CD8-positive, alpha-beta memory T cell (primary cell): ENCODE results near the gene FAM241B. TPM values are rescaled to one million over a fixed set of nuclear protein-coding genes. Genes with fewer than 3 reads are reported as not detected.

ENCODE experiments used
- CTCF ChIA-PET: fragments of 350-600 bp; sonication (Branson Sonifier 250); formaldehyde crosslinking; loops from one replicate; lab custom pipeline; 2021; ENCODE audit warnings: antibody characterized with exemption; lab: Charles Lee
- POLR2A ChIA-PET: fragments of 350-600 bp; sonication (Branson Sonifier 250); formaldehyde crosslinking; loops from one replicate; lab custom pipeline; 2021; ENCODE audit warnings: antibody characterized with exemption; lab: Charles Lee
- DNase-seq, 5 donors: peaks; one replicate each; pipeline versions ENCODE4 v3.0.0 to v3.0.0-alpha.2; 2020 to 2022; ENCODE audit warnings: mixed read lengths in 1 of 5
- H3K27ac ChIP-seq: one replicate; pipeline ENCODE4 v1.7.0; 2013; ENCODE audit warnings: low read depth, mild to moderate bottlenecking, low read length, moderate library complexity
- H3K27me3 ChIP-seq: 2 replicates; pipeline ENCODE4 v1.7.0; 2013; ENCODE audit warnings: low read length, mild to moderate bottlenecking; ENCODE audit not compliant: insufficient read depth, poor library complexity, severe bottlenecking
- H3K36me3 ChIP-seq: 2 replicates; pipeline ENCODE4 v1.7.0; 2013; ENCODE audit warnings: mild to moderate bottlenecking, low read length, moderate library complexity; ENCODE audit not compliant: insufficient read depth
- H3K4me1 ChIP-seq: 2 replicates; pipeline ENCODE4 v1.7.0; 2013; ENCODE audit warnings: mild to moderate bottlenecking, low read length, moderate library complexity; ENCODE audit not compliant: insufficient read depth
- H3K4me3 ChIP-seq: 2 replicates; pipeline ENCODE4 v1.7.0; 2013; ENCODE audit warnings: mild to moderate bottlenecking, low read length
- H3K9me3 ChIP-seq: 2 replicates; pipeline ENCODE4 v1.7.0; 2013; ENCODE audit warnings: mild to moderate bottlenecking, low read length
- H3K27ac Mint-ChIP-seq, 8 donors: one replicate each; pipeline ENCODE4 v1.8.0; 2020 to 2021; ENCODE audit warnings: mixed read lengths in 8 of 8, mild to moderate bottlenecking in 6 of 8, inconsistent platforms in 3 of 8, moderate library complexity in 3 of 8
- H3K27me3 Mint-ChIP-seq, 2 donors: one replicate each; pipeline ENCODE4 v1.8.0; 2020 to 2021; ENCODE audit warnings: mixed read lengths in 2 of 2, mild to moderate bottlenecking in 1 of 2, moderate library complexity in 1 of 2
- H3K36me3 Mint-ChIP-seq, 3 donors: one replicate each; pipeline ENCODE4 v1.8.0; 2020 to 2021; ENCODE audit warnings: mixed read lengths in 3 of 3, inconsistent platforms in 1 of 3, mild to moderate bottlenecking in 1 of 3
- H3K4me1 Mint-ChIP-seq, 3 donors: one replicate each; pipeline ENCODE4 v1.8.0; 2020 to 2021; ENCODE audit warnings: mixed read lengths in 3 of 3, inconsistent platforms in 1 of 3, mild to moderate bottlenecking in 1 of 3
- H3K4me3 Mint-ChIP-seq, 7 donors: one replicate each; pipeline ENCODE4 v1.8.0; 2020 to 2021; ENCODE audit warnings: mixed read lengths in 7 of 7, mild to moderate bottlenecking in 6 of 7, moderate library complexity in 4 of 7, inconsistent platforms in 2 of 7
- H3K9me3 Mint-ChIP-seq, 5 donors: one replicate each; pipeline ENCODE4 v1.8.0; 2020 to 2022; ENCODE audit warnings: mixed read lengths in 5 of 5, mild to moderate bottlenecking in 3 of 5, moderate library complexity in 2 of 5, inconsistent platforms in 1 of 5
- polyA plus RNA-seq: library from polyadenylated mRNA; unstranded; fragments of 300-500 nt; fragmentation: Illumina TruSeq; gene quantifications from one replicate; pipeline ENCODE4 v1.2.3, GENCODE V29; 2021
- total RNA-seq, 2 experiments: library from RNA; stranded (reverse); gene quantifications; one replicate each; pipeline ENCODE4 v1.2.3, GENCODE V29; 2021

FAM241B gene
- total and polyA plus RNA-seq, 3 experiments from 2014 or later, result 10.6 to 11.8 (median 10.8) TPM

- Mint-ChIP-seq H3K9me3 (peaks cover 0 to 9% (median 3%) of the 10 kb centered on the region in 5 donors), H3K27ac (no peak overlapping the region), H3K27me3 (peaks cover 32 to 51% of the 10 kb centered on the region in 2 donors), H3K4me3 (no peak overlapping the region), H3K4me1 (no peaks in the 10 kb centered on the region), H3K36me3 (no peaks in the 10 kb centered on the region)
- ChIA-PET POLR2A (no interaction called here), CTCF (no interaction called here)
- Histone ChIP-seq H3K27ac (no peak overlapping the region), H3K4me3 (no peak overlapping the region), H3K36me3 (no peaks in the 10 kb centered on the region), H3K9me3 (no peaks in the 10 kb centered on the region), H3K27me3 (no peaks in the 10 kb centered on the region), H3K4me1 (no peaks in the 10 kb centered on the region)
- DNase-seq, result no peak
Measured at GRCh38 chr10:69666756-69667155, 36.7 kb downstream of the FAM241B start.

GRCh38 chr10:69668721-69669120 lies 38.7 kb downstream of the FAM241B start:
- H3K4me1 ChIP-seq, result no peaks in the 10 kb centered on the region
- Mint-ChIP-seq H3K4me3 (no peak overlapping the region), H3K36me3 (no peaks in the 10 kb centered on the region), H3K27ac (no peak overlapping the region), H3K4me1 (no peaks in the 10 kb centered on the region), H3K27me3 (peaks cover 31 to 61% of the 10 kb centered on the region in 2 donors), H3K9me3 (peaks cover 0 to 12% (median 3%) of the 10 kb centered on the region in 5 donors)
- no peaks in the 10 kb centered on the region for H3K27me3 ChIP-seq
- H3K27ac ChIP-seq, result no peak overlapping the region
- H3K36me3 ChIP-seq, result no peaks in the 10 kb centered on the region
- H3K9me3 ChIP-seq, result no peaks in the 10 kb centered on the region
- ChIA-PET POLR2A (no interaction called here), CTCF (no interaction called here)
- no peak for DNase-seq
- no peak overlapping the region for H3K4me3 ChIP-seq

DNA sequence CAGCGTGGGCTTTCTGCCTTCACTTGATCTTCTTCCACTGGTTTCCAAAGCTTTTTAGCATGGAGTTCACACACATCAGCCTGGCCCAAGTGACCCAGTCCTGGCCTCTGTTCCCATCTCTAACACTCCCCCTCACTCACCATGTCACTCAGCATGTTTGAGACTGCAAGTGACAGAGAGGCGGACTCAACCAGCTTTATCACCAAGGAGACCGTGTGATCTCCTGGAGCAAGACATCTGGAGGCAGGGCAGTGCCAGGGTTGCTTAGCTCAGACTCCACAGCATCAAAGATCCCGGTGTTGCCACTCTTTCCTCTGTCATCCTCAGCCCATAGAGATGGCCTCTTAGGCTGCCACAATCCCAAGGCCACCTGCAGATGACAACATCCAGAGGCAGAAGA lies 39.4 kb downstream of the FAM241B start:
- Histone ChIP-seq H3K27ac (no peak overlapping the region), H3K36me3 (no peaks in the 10 kb centered on the region), H3K9me3 (no peaks in the 10 kb centered on the region), H3K27me3 (no peaks in the 10 kb centered on the region), H3K4me1 (no peaks in the 10 kb centered on the region), H3K4me3 (no peak overlapping the region)
- no peak for DNase-seq
- Mint-ChIP-seq H3K27me3 (peaks cover 31 to 63% of the 10 kb centered on the region in 2 donors), H3K4me1 (no peaks in the 10 kb centered on the region), H3K9me3 (peaks cover 0 to 12% (median 3%) of the 10 kb centered on the region in 5 donors), H3K27ac (no peak overlapping the region), H3K36me3 (no peaks in the 10 kb centered on the region), H3K4me3 (no peak overlapping the region)
- CTCF ChIA-PET, result no interaction called here
- POLR2A ChIA-PET, result no interaction called here

- DNase-seq, result no peak
- H3K9me3 Mint-ChIP-seq, result peaks cover 0 to 12% (median 3%) of the 10 kb centered on the region in 5 donors
- no peaks in the 10 kb centered on the region for H3K36me3 Mint-ChIP-seq
- H3K4me1 Mint-ChIP-seq, result no peaks in the 10 kb centered on the region
- Histone ChIP-seq H3K36me3 (no peaks in the 10 kb centered on the region), H3K4me3 (no peak overlapping the region), H3K4me1 (no peaks in the 10 kb centered on the region), H3K27ac (no peak overlapping the region), H3K27me3 (peaks cover 4% of the 10 kb centered on the region), H3K9me3 (no peaks in the 10 kb centered on the region)
- peaks cover 21 to 56% of the 10 kb centered on the region in 2 donors for H3K27me3 Mint-ChIP-seq
- CTCF ChIA-PET, result interaction anchor here (0.9 to 2.1 kb wide), 2 partner anchors 9 to 13 kb away, joined by 3 to 5 read pairs; no protein-coding TSS in a partner anchor
- H3K4me3 Mint-ChIP-seq, result no peak overlapping the region
- POLR2A ChIA-PET, result no interaction called here
- no peak overlapping the region for H3K27ac Mint-ChIP-seq
Measured at GRCh38 chr10:69673521-69673920, 43.5 kb downstream of the FAM241B start.

GRCh38 chr10:69674786-69675185 lies 44.7 kb downstream of the FAM241B start:
- Histone ChIP-seq H3K4me1 (no peaks in the 10 kb centered on the region), H3K27ac (no peak overlapping the region), H3K27me3 (peaks cover 4% of the 10 kb centered on the region), H3K36me3 (no peaks in the 10 kb centered on the region), H3K9me3 (no peaks in the 10 kb centered on the region), H3K4me3 (no peak overlapping the region)
- ChIA-PET CTCF (interaction anchor here (2.1 kb wide), 1 partner anchor 8 kb away, joined by 5 read pairs; no protein-coding TSS in a partner anchor), POLR2A (interaction anchor here (0.7 kb wide), 1 partner anchor 11 kb away, joined by 3 read pairs; no protein-coding TSS in a partner anchor)
- Mint-ChIP-seq H3K4me1 (no peaks in the 10 kb centered on the region), H3K4me3 (no peak overlapping the region), H3K27ac (no peak overlapping the region), H3K9me3 (peaks cover 0 to 12% (median 3%) of the 10 kb centered on the region in 5 donors), H3K36me3 (no peaks in the 10 kb centered on the region), H3K27me3 (peaks cover 19 to 52% of the 10 kb centered on the region in 2 donors)
- DNase-seq, result no peak

- Mint-ChIP-seq H3K27me3 (peaks cover 12 to 54% of the 10 kb centered on the region in 2 donors), H3K36me3 (no peaks in the 10 kb centered on the region), H3K4me1 (no peaks in the 10 kb centered on the region), H3K9me3 (peaks cover 0 to 7% (median 0%) of the 10 kb centered on the region in 5 donors), H3K4me3 (peak overlapping the region in 1 of 7 donors; percentile 15), H3K27ac (no peak overlapping the region)
- Histone ChIP-seq H3K4me3 (no peak overlapping the region), H3K36me3 (no peaks in the 10 kb centered on the region), H3K27ac (no peak overlapping the region), H3K27me3 (peaks cover 4% of the 10 kb centered on the region), H3K9me3 (no peaks in the 10 kb centered on the region), H3K4me1 (no peaks in the 10 kb centered on the region)
- ChIA-PET CTCF (no interaction called here), POLR2A (no interaction called here)
- DNase-seq, result no peak
Measured at GRCh38 chr10:69676301-69676700, 46.3 kb downstream of the FAM241B start.

- no peaks in the 10 kb centered on the region for H3K4me1 Mint-ChIP-seq
- no peaks in the 10 kb centered on the region for H3K9me3 Mint-ChIP-seq
- H3K36me3 ChIP-seq, result no peaks in the 10 kb centered on the region
Measured at GRCh38 chr10:69677985-69678654, 48.1 kb downstream of the FAM241B start.

GRCh38 chr10:69679736-69680135 lies 49.7 kb downstream of the FAM241B start:
- ChIA-PET CTCF (no interaction called here), POLR2A (no interaction called here)
- Histone ChIP-seq H3K4me3 (no peak overlapping the region), H3K27ac (no peak overlapping the region), H3K36me3 (no peaks in the 10 kb centered on the region), H3K4me1 (no peaks in the 10 kb centered on the region), H3K27me3 (peaks cover 4% of the 10 kb centered on the region), H3K9me3 (no peaks in the 10 kb centered on the region)
- Mint-ChIP-seq H3K9me3 (no peaks in the 10 kb centered on the region), H3K4me1 (no peaks in the 10 kb centered on the region), H3K4me3 (no peak overlapping the region), H3K27ac (peak overlapping the region in 1 of 8 donors; percentile 12), H3K27me3 (peaks cover 19 to 62% of the 10 kb centered on the region in 2 donors), H3K36me3 (no peaks in the 10 kb centered on the region)
- DNase-seq, result no peak

More at GRCh38 chr10:69677985-69678654, 48.1 kb downstream of the FAM241B start:
- Histone ChIP-seq H3K4me3 (no peak overlapping the region), H3K27ac (no peak overlapping the region), H3K4me1 (no peaks in the 10 kb centered on the region), H3K27me3 (peaks cover 4% of the 10 kb centered on the region), H3K9me3 (no peaks in the 10 kb centered on the region)
- no peak overlapping the region for H3K4me3 Mint-ChIP-seq
- CTCF ChIA-PET, result no interaction called here
- POLR2A ChIA-PET, result no interaction called here
- no peaks in the 10 kb centered on the region for H3K36me3 Mint-ChIP-seq
- no peak for DNase-seq
- H3K27me3 Mint-ChIP-seq, result peaks cover 14 to 65% of the 10 kb centered on the region in 2 donors
- no peak overlapping the region for H3K27ac Mint-ChIP-seq
